Stimulated activated naive CD4-positive, alpha-beta T cell treated with Interleukin-2 at 50 U/mL for 16 hours (primary cell): ENCODE data around the gene TNRC6C.

ENCODE experiments used
- DNase-seq: peaks from one replicate; lab custom pipeline; 2025; lab: John Stamatoyannopoulos, UW

TNRC6C gene

DNA sequence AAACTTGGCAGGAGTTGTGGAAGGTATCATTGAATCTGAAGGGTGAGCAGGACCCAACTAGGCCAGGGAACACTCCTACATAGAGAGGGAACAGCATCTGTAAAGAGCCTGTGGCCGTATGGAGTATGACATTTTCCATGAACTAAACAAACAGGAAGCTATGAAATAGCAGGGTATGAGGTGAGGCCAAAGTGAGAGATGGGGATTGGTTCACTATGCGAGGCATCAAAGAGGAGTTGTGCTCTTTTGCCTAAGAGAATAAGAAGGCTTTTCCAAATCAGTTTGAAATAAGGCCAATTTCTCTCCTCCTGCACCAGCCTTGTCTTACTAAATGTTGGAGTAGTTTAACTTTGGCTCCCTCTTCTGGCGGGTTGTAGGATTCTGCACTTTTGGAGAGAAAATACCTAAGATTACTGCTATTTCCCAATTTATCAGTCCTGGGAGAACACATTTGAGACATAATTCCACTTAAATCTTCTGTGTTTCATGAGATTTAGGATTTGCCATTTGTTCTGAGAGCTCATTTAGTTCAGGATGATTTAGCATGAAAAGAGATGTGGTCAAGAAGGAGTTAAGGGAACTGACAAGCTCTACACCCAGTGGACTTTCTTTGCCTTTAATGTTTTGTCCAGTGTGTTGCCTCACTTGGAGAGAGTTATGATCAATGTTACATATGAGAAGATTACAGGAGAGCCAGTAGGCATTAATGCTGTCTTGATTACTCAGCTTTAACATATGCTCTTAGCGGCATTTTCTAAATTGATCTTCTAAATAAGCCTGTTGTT, 55.4 kb downstream of the TNRC6C start:
- peak; percentile 23 for DNase-seq

DNA sequence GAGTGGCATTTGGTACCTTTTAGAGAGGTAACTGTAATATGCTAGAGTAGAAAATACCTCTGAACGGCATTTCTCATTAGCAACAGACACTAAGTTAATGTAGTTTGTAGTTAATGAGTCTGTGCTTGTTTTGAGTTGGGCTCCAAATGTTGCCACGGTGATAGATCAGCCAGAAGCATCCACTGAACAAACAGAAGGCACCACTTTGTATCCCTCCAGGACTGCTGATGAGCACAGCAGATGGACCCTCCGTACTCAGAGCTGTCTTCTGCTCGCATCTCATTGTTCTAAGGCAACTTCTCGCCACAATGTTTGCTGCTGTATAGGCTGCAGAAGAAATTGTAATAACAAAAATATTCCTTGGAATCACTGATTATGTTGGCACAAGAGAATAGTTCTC, 56.1 kb downstream of the TNRC6C start:
- DNase-seq: no peak

DNA sequence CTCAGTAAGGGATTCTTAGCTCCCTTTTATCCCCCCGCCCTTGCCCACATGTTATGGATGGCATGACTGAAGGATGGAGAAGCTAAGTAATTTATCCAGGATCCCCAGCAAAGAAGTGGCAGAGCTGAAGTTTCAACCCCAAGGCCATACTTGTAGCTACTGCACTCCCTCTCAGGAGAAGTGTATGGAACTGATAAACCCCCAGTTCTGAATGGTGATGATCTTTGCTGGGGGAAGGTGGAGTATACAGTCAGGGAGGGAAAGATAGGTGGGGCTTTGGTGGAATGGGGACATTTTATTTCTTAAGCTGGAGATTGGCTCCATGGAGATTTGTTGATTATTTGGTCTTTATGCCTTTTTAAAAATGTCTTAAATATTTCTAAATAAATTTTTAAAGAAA, 58.3 kb downstream of the TNRC6C start:
- no peak for DNase-seq

DNA sequence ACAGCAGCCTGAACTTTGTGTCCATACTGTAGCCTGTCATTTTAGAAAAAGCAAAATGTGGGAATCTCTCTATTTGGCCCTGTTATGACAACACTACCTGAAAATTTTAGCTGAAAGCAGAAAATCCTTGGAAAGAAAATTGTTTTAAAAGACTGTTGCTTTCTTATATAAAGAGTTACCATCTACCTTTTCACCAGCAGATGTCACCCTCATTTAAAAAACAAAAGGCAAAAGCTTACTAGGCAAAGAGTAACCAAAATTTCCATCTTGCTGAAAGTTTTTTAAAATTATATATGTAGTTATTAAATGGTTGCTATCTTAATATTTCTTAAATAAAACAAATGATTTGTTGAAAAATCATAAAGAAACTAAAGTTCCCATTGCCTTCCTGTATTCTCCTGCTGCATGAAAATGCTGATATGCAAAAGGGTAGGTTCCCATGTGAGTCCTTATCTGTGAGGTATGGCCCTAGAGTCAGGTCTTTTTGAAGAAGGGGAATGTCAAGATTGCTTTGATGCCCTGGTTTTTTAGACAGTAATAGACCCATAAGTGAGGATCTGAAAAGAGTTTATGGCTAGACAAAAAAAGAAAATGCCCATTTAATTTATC, 61.0 kb downstream of the TNRC6C start:
- no peak for DNase-seq

DNA sequence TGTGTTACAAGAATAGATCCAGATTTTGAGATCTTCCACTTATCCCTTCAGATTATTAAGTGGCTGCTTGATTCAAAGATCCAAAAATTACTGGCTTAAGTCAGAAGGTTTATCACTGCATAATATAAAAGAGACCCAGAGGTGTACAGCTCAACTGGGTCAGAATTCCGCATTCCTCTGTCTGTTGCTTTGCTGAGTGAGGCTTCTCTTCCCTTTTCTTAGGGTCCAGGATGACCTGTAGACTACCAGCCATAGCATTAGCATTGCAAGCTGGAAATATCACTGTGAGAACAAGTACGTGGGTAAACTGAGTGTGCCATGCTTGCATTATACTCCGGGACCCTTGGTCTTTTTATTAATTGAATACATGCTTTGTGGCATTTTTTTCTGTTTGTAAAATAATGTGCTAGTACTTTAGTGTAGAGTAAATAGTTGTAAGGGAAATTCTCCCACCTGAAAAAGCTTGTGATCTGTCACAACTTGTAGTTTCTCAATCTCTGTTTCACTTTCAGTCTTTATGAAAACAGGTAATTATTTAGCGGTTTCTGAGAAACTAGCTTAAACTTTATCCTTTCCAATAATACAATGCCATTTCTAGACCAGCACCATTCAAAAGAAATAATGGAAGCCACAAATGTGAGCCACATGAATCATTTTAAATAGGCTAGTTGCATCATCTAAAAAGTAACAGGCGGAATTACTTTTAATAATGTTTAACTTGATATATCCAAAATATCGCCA, 61.6 kb downstream of the TNRC6C start:
- DNase-seq: no peak

DNA sequence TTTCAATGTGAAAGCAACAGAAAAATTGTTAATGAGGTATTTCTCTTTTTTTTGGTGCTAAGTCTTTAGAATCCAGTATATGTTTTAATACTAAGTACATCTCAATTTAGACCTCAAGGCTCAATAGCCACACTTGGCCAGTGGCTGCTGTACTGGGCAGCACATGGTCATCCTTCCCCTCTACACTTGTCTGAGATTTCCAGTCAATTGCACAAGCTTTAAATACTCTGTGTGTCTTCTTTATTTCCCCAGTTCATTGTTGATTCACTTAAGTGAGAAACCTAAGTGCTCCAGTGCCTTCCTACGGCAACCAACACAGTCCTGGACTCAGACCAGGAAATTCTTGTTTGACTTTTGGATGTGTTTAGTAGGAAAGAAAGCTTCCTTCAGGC, 62.2 kb downstream of the TNRC6C start:
- no peak for DNase-seq

DNA sequence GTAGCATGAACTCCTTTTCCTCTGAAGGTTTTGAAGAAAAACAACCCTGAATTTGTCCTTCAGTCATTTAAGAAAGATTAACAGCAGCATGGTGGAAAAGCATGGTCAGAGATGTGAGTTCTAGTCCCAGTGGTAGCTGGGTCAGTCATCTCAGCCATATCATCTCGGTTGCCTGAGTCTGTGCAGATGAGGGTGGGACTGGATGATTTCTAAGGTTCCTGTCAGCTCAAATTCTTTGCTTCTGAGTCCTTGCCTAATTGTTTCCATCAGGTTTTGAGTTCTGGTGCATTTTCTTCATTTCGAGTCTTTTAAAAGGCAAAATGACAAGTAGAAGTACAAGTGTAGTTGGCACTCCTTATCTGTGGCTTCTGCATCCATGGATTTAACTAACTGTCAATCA, 63.9 kb downstream of the TNRC6C start:
- DNase-seq: no peak

DNA sequence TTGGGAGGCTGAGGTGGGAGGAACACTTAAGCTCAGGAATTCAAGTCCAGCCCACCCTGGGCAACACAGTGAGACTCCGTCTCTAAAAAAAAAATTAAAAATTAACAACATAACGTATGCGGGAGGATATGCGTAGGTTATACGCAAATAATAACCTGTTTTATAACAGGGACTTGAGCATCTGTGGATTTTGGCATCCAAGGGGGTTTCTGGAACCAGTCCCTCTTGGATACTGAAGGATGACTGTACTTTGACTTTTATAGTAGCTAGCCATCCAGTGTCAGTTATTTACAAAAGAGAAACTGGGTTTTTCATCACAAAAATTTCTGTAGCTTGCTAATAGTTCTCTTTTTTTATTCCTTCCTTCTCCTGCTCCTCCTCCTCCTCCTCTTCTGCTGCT, 64.5 kb downstream of the TNRC6C start:
- DNase-seq: no peak

DNA sequence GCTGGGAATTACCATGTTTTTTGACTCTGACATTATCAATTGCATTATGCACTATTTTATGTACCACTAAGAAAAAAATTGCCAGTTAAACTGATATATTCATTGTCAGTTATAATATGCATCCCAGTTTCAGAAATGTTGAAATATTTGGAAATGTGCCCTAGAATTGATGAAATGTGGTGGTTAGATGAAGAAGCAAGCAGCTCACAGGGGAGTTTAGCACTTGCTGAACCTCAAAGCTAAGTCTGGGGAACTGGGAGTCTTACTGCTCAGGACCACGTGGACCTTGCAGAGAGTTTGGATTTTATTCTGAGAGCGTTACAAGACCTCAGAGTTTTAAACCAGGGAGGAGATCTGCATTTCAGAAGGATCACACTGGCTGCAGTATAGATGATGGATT, 67.9 kb downstream of the TNRC6C start:
- DNase-seq: no peak

DNA sequence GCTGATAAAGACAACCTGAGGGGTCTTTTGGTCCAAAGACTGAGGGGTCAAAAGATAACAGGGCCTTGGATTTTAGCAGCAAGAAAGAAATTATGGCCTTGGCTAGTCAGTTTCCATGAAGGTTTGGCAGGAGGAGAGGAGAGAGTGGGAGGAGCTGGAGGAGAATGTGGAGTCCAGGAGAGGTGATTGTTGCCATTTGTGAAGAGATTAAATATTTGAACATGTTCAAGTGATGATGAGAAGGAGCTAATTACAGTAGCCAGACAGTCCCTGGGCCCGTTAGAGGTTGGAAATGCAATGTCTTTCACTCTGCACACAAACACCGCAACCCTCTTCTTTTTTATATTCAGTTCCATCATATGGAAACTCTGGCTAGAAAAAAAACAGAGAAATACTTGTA, 68.6 kb downstream of the TNRC6C start:
- DNase-seq: no peak

DNA sequence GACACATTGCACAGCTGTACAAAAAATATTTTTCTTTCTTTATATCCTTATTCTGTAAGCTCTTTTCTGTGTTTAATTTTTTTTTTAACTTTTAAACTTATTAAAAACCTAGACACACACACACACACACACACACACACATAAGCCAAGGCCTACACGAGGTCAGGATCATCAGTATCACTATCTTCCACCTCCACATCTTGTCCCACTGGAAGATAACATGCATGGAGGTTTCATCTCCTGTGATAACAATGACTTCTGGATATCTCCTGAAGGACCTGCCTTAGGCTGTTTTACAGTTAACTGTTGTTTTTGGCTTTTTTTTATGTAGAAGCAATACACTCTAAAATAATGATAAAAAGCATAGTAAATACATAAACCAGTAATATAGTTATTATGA, 71.2 kb downstream of the TNRC6C start:
- DNase-seq: no peak

DNA sequence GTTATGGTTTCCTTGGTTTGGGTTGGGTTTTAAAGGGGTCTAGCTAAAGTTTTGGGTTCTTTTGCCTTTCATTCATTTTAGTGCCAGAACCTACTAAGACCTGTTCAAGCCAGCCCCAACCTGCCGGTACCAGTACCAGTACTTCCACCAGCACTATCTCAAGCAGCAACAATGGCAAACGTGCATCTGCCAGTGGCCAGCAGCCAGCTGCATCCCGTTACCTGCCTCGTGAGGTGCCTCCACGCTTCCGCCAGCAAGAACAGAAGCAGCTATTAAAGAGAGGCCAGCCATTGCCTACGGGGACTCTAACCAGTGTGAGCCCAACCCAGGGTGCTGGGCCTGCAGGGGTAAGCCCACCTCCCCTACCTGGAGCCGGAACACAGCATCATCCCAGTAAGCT, 72.9 kb downstream of the TNRC6C start:
- DNase-seq: no peak

DNA sequence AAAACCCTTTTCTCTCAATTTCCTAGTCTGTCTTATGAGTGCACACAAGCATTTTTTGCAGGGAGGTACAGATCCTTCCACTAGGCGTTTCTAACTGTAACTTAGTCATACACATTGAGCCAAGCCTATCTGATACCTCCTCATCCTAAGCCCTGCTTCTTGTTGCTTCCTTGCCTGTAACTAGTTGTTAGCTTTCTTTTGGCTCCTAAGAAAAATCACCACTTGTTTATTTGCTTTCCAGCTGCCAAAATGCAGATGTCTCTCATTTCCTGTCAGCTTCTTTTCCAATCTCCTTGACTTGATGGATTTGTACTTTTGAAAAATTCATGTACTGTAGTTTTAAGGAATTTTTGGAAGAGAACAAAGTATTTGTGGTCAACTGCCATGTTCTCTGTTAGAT, 73.7 kb downstream of the TNRC6C start:
- no peak for DNase-seq

DNA sequence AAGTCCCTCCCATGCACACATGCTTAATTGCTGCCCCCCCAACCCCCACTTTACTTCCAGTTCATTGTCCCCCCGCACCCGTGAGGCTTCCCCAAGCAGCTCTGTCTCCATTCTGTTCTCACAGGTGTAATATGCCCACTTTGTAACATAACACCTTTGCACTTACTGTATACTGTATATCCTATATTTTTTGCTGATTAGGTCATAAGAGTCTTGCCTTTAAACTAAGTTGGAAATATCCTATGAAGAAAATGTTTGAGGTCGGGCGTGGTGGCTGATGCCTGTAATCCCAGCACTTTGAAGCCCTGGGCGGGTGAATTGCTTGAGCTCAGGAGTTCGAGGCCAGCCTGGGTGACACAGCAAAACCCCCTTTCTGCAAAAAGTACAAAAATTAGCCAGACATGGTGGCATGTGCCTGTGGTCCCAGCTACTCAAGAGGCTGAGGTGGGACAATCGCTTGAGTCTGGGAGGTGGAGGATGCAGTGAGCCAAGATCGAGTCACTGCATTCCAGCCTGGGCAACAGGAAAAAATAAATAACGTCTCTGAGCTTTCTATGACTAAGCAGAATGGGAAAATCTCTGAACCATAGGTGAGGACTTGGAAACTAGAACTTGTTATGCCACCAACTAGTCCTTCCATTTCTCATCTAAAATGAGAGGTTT, 76.1 kb downstream of the TNRC6C start:
- DNase-seq: no peak

DNA sequence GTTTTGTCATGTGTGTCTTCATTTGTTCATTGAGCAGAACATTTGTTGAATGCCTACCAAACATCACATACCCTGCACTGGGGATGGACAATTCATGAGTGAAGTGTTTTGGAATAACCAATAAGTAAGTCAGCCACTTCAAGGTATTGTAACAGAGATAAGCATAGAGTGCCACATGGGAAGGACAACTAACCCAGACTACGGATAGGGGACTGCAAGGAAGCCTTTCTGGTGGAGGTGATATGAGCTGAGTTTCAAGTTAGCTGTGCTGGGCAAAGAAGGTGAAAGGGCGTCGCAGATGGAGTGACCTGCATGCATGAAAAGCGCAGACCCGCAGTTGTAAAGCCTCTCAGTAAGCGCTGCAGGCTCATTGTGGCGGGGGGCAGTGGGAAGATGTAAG, 78.8 kb downstream of the TNRC6C start:
- no peak for DNase-seq

DNA sequence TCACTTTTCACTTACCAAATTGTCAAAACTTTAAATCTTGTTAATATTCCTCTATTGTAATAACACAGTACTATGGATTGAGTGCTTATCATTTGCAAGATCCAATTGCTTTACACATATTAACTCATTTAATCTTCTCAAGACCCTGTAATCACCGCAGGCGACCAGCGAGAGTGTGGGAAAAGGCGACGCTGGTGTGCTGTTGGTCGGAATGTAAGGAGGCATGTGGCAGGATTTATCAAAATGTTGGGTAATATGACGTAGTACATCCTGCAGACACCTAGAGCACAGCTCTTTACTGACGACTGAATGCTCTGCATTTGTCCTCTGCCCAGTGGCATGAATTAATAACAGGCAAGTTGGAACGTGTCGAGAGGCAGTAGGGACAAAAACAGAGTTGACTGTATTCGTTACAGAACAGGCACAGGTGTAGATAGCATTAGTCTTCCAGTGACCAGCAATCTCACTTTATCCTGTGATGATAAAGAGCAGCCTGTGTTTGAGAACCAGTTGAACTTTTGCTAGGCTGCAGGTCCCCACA, 80.3 kb downstream of the TNRC6C start:
- no peak for DNase-seq

DNA sequence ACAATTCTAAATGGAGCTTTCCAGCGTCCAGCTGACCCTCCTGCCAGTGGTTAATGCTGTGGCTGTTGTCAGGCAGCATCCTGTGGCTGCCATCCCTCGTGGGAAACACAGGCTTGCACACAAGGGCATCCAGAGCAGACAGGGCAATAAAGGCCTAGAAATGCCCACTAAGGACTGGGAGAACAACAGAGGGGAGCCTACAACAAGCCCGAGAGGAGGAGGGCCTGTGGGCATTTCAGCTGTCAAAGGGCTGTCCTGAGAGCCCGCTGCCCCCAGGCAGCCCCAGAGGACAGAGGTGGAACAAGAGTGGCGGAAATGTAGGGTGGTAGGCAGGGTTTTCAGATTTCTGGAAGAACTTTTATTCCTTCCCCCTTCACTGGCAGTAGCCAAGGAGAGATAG, 81.1 kb downstream of the TNRC6C start:
- no peak for DNase-seq

DNA sequence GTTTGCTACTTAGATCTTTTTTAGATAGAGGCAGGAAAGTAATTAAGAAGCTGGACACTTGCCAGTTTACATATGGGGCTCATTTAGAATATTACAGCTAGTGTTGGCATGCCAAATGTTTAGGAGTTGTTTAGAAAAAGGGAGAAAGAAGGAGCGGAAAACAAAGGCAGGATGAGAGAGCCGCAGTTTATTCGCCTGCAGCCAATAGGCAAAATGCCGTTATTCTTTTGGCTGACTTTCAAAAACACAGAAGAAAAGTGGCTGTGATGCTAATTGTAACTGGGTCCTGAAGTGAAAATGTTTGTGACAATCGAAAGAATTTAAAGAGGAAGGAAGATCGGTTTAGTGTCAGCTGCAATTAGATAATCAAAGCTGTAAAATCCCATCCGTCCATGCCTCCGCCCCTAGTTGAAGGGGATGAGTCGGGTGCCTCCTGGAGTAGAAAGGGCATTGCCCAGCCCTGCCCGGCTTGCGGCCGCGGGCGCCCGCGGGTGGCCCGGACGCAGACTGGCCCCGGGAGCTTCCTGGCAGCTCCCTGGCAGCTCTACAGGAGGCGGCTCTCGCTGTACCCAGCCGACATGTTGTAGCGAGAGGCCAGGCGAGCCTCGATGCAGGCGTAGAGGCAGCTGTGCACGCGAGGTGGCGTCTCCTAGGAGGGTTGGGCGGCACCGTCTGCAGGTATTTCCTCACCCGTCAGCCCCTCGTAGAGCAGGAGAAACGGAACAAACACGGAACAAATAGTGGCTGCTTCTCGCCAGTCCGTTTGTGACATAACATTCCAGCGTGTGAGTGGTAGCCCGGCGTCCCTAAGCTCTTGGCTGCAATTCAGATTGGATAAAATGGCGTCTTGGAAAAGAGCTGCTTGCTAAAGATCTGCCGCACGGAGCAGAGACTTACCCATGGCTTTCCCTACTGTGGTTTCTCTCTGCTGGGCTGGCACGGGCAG, 82.2 kb downstream of the TNRC6C start:
- DNase-seq: peak; percentile 14

DNA sequence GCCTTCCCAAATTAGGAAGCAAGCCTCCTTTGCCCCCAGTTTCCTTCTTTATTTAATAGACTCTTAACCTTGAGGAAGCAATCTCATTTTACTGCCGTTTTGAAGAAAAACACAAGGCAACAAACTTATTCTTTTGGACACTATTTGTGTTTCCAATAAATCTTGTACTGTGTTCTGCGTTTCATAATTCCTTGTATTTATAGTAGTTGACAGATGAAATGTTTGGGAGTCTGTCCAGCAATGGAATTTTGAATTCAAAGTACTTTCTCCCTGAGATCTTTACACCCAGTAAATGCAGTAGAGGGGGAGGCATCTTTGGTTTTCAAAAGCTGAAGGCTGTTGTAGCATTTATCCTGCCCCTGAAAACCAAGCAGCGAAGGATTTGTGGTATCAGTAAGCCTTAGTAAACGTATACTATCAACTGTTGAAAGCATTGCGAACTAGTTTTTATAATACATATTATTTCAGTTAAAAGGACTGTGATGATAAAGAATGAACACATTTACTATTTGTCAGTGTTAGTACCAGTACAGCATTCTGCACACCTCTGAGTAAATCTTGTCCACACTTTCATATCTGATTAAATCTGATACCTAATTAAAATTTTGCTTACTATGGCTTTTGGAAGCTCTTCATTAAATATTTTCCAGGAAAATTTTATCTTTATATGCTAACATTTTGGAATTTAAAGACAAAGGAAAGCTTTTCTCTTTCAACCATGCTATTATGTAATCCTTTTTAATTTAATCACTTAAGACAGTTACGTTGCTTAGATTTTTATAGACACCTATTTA, 83.1 kb downstream of the TNRC6C start:
- DNase-seq: no peak

DNA sequence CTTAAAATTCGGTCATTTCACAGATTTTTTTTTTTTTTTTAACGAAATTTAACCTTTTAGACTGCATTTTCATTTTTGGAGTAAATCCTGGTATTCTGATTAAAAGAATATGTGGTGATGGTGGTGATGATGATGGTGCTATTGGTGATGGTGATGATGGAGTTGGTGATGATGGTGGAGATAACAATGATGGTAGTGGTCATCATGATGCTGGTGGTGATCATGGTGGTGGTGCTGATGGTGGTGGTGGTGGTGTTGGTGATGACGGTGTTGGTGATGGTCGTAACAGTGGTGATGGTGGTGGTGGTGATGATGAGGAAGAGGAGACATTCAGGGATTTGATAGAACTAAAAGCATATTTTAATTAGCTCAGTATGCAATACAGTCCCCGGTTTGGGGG, 84.0 kb downstream of the TNRC6C start:
- DNase-seq: no peak

DNA sequence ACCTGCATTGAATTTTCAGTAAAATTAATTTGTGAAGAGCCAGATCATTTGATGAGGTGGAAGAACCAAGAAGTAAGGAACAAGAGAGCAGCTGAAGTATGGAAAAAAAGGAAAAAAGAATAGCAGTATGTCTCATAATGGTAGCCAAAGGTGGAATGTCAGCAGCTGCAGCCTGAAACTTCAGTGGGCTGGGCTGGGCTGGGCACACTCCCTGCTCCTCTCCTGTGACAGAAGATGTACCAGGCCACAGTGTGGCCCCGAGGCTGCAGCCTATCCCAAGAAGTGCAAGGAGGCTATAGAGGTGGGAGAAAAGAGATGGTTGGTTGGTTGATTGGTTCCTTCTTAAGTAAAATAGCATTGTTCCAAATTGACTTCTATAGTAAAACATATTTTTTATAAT, 84.5 kb downstream of the TNRC6C start:
- no peak for DNase-seq
